Osteocyte (in vitro differentiated cells): ENCODE data around the gene LIN37. TPM values are rescaled to one million over a fixed set of nuclear protein-coding genes. Genes with fewer than 3 reads are reported as not detected.

Experiments
- DNase-seq: peaks from one replicate; pipeline ENCODE4 v3.0.0; 2021; ENCODE audit warnings: mixed read lengths; ENCODE audit not compliant: unreplicated experiment; ENCODE audit errors: extremely low spot score
- H3K27ac Mint-ChIP-seq: one replicate; pipeline ENCODE4 v1.8.0; 2021; ENCODE audit warnings: mild to moderate bottlenecking, mixed read lengths; ENCODE audit not compliant: unreplicated experiment
- H3K27me3 Mint-ChIP-seq: one replicate; pipeline ENCODE4 v1.8.0; 2021; ENCODE audit warnings: mixed read lengths; ENCODE audit not compliant: unreplicated experiment
- H3K36me3 Mint-ChIP-seq: one replicate; pipeline ENCODE4 v1.8.0; 2021; ENCODE audit warnings: mixed read lengths; ENCODE audit not compliant: unreplicated experiment
- H3K4me1 Mint-ChIP-seq: one replicate; pipeline ENCODE4 v1.8.0; 2021; ENCODE audit warnings: mixed read lengths; ENCODE audit not compliant: unreplicated experiment
- H3K4me3 Mint-ChIP-seq: one replicate; pipeline ENCODE4 v1.8.0; 2021; ENCODE audit warnings: mild to moderate bottlenecking, moderate library complexity, mixed read lengths; ENCODE audit not compliant: unreplicated experiment
- H3K9me3 Mint-ChIP-seq: one replicate; pipeline ENCODE4 v1.8.0; 2021; ENCODE audit warnings: mixed read lengths; ENCODE audit not compliant: unreplicated experiment
- total RNA-seq: library from RNA; stranded (reverse); gene quantifications from 2 replicates; pipeline ENCODE4 v1.2.1, GENCODE V29; 2021
- TF ChIP-seq, protein P1 (sequence below): fragments of 200-600 bp; sonication (generic); IDR thresholded peaks from 2 replicates; pipeline ENCODE4 v1.5.0; 2021; ENCODE audit warnings: antibody characterized with exemption, mild to moderate bottlenecking, moderate library complexity

LIN37 gene
- total RNA-seq, 1 donor from 2014 or later, result 15.7 TPM

DNA sequence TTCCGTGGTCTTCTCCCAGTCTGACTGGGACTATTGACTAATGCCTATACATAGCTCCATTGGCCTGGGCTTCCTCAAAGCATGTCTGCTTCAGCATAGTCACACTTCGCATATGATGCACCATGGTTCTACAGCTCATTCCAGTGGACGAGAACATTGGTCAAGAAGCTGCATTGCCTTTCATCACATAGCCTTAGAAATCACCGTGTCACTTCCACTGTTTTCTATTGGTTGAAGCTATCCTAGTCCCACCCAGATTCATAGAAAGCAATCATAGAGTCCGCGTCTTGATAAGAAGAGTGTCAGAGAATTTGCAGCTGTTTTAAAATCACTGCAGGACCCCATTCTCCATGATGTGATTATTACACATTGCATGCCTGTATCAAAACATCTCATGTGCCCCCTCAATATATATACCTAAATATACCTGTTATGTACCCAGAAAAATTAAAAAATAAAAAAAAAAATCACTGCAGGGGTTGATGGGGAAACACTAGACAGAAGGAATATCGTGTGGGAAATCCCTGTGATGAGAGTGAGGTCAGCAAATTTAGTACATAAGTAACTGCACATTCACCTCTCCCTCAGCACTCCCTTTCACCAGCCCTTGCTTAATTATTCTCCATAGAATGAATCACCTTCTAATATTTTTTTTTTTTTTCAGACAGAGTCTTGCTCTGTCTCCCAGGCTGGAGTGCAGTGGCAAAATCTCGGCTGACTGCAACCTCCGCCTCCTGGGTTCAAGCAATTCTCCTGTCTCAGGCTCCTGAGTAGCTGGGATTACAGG, 24.8 kb downstream of the LIN37 start:
- DNase-seq, result no peak
- H3K9me3 Mint-ChIP-seq, result no peaks in the 10 kb centered on the region
- no peaks in the 10 kb centered on the region for H3K27me3 Mint-ChIP-seq
- no peak overlapping the region for H3K4me3 Mint-ChIP-seq
- TF ChIP-seq, protein P1, sequence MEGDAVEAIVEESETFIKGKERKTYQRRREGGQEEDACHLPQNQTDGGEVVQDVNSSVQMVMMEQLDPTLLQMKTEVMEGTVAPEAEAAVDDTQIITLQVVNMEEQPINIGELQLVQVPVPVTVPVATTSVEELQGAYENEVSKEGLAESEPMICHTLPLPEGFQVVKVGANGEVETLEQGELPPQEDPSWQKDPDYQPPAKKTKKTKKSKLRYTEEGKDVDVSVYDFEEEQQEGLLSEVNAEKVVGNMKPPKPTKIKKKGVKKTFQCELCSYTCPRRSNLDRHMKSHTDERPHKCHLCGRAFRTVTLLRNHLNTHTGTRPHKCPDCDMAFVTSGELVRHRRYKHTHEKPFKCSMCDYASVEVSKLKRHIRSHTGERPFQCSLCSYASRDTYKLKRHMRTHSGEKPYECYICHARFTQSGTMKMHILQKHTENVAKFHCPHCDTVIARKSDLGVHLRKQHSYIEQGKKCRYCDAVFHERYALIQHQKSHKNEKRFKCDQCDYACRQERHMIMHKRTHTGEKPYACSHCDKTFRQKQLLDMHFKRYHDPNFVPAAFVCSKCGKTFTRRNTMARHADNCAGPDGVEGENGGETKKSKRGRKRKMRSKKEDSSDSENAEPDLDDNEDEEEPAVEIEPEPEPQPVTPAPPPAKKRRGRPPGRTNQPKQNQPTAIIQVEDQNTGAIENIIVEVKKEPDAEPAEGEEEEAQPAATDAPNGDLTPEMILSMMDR, result no peak
- peaks cover 24% of the 10 kb centered on the region for H3K4me1 Mint-ChIP-seq
- no peak overlapping the region for H3K27ac Mint-ChIP-seq
- H3K36me3 Mint-ChIP-seq, result peaks cover 1% of the 10 kb centered on the region

DNA sequence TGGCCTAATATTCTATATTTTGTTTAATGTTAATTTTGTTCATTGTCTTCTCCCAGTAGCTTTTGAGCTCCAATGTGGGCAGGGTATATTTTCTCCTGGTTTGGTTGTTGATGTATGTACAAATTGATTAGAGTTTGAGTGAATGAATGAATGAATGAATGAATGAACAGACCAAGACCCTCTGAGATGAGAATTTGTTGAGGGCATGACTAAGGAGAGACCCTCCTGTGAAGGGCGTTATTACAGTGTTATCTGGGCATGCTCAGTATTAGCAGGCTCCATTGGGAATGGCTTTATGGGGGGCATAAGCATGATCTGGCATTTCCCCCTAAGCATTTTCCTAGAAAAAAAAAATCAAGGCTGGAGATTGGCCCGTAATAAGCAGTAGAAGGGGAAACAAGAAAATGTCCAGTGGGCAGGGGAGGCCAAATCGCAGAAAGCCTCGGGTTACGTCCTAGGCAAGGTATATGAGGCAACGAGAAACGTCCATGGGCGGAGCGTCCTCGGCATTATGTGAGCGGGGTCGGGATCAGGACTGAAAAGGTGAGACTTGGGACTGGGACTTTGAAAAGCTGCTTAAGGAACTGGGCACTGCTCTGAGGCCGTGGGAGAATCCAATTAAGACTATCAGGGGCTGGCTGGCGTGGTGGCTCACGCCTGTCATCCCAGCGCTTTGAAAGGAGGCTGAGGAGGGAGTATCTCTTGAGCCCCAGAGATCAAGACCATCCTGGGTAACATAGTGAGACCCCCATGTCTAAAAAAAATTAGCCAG, 26.1 kb downstream of the LIN37 start:
- H3K9me3 Mint-ChIP-seq, result no peaks in the 10 kb centered on the region
- DNase-seq, result no peak
- H3K27me3 Mint-ChIP-seq, result no peaks in the 10 kb centered on the region
- H3K4me1 Mint-ChIP-seq, result peaks cover 24% of the 10 kb centered on the region
- TF ChIP-seq, protein P1, result no peak
- peak overlapping the region; percentile 76 for H3K4me3 Mint-ChIP-seq
- no peaks in the 10 kb centered on the region for H3K36me3 Mint-ChIP-seq
- no peak overlapping the region for H3K27ac Mint-ChIP-seq

DNA sequence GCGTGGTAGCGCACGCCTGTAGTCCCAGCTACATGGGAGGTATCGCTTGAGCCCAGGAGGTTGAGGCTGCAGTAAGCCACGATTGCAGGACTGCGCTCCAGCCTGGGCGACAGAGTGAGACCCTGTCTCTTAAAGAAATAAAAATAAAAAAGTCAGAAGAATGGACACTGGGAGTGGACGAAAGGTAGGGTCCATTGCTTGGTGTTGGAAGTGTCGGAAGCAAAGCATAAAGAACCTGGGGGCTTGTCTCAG, 26.6 kb downstream of the LIN37 start:
- peaks cover 2% of the 10 kb centered on the region for H3K36me3 Mint-ChIP-seq
- TF ChIP-seq, protein P1, result no peak
- no peak overlapping the region for H3K27ac Mint-ChIP-seq
- no peak for DNase-seq
- peaks cover 24% of the 10 kb centered on the region for H3K4me1 Mint-ChIP-seq
- no peaks in the 10 kb centered on the region for H3K27me3 Mint-ChIP-seq
- no peaks in the 10 kb centered on the region for H3K9me3 Mint-ChIP-seq
- peak overlapping the region; percentile 76 for H3K4me3 Mint-ChIP-seq

DNA sequence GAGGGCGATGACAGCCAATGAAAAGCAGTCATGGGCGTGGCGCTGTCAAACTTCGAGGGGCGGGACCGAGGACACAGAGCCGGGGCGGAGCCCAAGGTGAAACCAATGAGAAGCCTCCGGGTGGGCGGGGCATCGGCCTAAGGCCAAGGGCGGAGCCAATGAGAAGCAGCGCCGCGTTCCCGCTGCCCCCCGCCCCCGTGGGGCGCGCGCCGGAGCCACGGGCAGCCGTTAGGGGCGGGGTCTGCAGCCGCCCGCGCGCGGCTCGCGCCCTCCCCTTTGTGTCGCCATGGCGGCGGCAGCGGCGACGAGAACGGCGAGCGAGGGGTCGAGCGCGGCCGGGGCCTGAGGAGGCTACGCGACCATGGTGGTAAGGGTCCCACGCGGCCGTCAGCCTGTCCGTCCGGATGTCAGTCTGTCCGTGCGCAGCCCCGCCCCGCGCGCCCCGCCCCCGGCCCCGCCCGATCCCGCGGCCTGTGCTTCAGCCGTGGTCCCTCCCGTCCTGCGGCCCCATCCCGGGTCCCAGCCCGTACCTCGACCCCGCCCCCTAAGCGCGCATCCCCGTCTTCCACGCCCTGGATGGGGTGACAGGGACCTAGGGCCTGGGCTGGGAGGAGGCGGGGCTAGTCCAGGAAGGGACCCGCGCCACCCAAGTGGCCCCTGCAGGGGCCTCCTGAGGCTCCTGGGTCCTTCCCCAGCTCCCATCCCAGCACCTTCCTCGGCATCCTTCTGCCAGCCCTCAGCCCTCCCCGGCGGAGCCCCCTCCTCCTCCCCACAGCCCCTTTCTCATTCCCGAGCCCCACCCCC, 27.1 kb downstream of the LIN37 start, which contains the start of gene ARHGAP33:
Gene ARHGAP33, plus strand, starts transcription at position 267 of the 804 bp plus-strand sequence. Its CDS starts 95 bp downstream, at position 362.
- no peak within 1 kb of the TSS for H3K27ac Mint-ChIP-seq

More for the DNA sequence above, 27.1 kb downstream of the LIN37 start, which contains the start of gene ARHGAP33:
- TF ChIP-seq, protein P1, result no peak
- peak; percentile 99 for DNase-seq
- Mint-ChIP-seq H3K4me3 (peak within 1 kb of the TSS; percentile 76), H3K36me3 (peaks cover 2% of the 10 kb centered on the region), H3K9me3 (no peaks in the 10 kb centered on the region), H3K27me3 (no peaks in the 10 kb centered on the region), H3K4me1 (peaks cover 24% of the 10 kb centered on the region)
